Lung (tissue), 12 donors: ENCODE data around the gene PTPRN2. TPM values are rescaled to one million over a fixed set of nuclear protein-coding genes. Genes with fewer than 3 reads are reported as not detected.

Experiments used
- ATAC-seq: fragments of 200-7000 bp; cut with Tn5 transposase; one replicate; pipeline ENCODE4 v1.9.1; 2020; ENCODE audit warnings: moderate number of reproducible peaks; ENCODE audit not compliant: insufficient read depth, low FRiP score
- DNase-seq, 3 donors: peaks; one replicate each; pipeline ENCODE4 v3.0.0-alpha.2; 2013 to 2017
- H3K27ac ChIP-seq, 2 donors: one replicate each; pipeline ENCODE4 v1.5.1; 2013; ENCODE audit warnings: mild to moderate bottlenecking in 2 of 2, moderate library complexity in 2 of 2, control low read depth in 1 of 2, inconsistent platforms in 1 of 2, low read depth in 1 of 2, low read length in 1 of 2
- H3K27me3 ChIP-seq, 3 donors: one replicate each; pipeline ENCODE4 v1.5.1; 2013; ENCODE audit warnings: low read length in 2 of 3; ENCODE audit not compliant: control insufficient read depth in 3 of 3, insufficient read depth in 3 of 3
- H3K36me3 ChIP-seq, 4 donors: one replicate each; pipeline ENCODE4 v1.5.1; 2013; ENCODE audit warnings: low read length in 4 of 4, mild to moderate bottlenecking in 1 of 4, moderate library complexity in 1 of 4; ENCODE audit not compliant: control insufficient read depth in 4 of 4, insufficient read depth in 4 of 4
- H3K4me1 ChIP-seq, 5 donors: one replicate each; pipeline ENCODE4 v1.5.1; 2013; ENCODE audit warnings: low read length in 5 of 5, mild to moderate bottlenecking in 2 of 5, moderate library complexity in 1 of 5; ENCODE audit not compliant: control insufficient read depth in 5 of 5, insufficient read depth in 5 of 5
- H3K4me3 ChIP-seq: one replicate; pipeline ENCODE4 v1.5.1; 2013; ENCODE audit warnings: mild to moderate bottlenecking, control low read depth, moderate library complexity
- H3K9ac ChIP-seq, 2 donors: one replicate each; pipeline ENCODE4 v1.5.1; 2013; ENCODE audit warnings: low read length in 2 of 2, control low read depth in 1 of 2; ENCODE audit not compliant: insufficient read depth in 1 of 2
- H3K9me3 ChIP-seq, 4 donors: one replicate each; pipeline ENCODE4 v1.5.1; 2013; ENCODE audit warnings: low read length in 3 of 4, mild to moderate bottlenecking in 1 of 4, moderate library complexity in 1 of 4; ENCODE audit not compliant: control insufficient read depth in 4 of 4, insufficient read depth in 3 of 4
- WGBS, 2 donors: extraction: QIAGEN DNeasy Blood & Tissue Kit; methylation state at CpG; one replicate each; pipeline ENCODE4 v1.1.7; 2013; 5-methylcytosine and 5-hydroxymethylcytosine counted together
- polyA plus RNA-seq, 2 donors: library from polyadenylated mRNA; stranded (reverse); fragments of 200-250 nt; gene quantifications; one replicate each; pipeline ENCODE4 v1.2.1, GENCODE V29; 2013
- total RNA-seq, 2 donors: library from RNA; depleted of rRNA in 1 of 2; stranded (reverse); fragments of >200 nt in 1 of 2; gene quantifications; one replicate each; pipeline ENCODE4 v1.2.1, GENCODE V29; 2014 to 2021
- TF ChIP-seq, protein P1 (sequence below): IDR thresholded peaks from 2 replicates; pipeline ENCODE4 v1.5.1; 2012; ENCODE audit warnings: mild to moderate bottlenecking; ENCODE audit errors: control extremely low read depth, extremely low read depth
- donor health status: control.
- donor health status: control.
- donor health status: Bipolar disorder and iron deficiency.
- donor health status: healthy.
- donor health status: DM: yes; HTN: yes; CAD: no.

The PTPRN2 gene
- total and polyA plus RNA-seq, 4 donors = 2.1 to 7.4 (median 4.4) TPM

DNA sequence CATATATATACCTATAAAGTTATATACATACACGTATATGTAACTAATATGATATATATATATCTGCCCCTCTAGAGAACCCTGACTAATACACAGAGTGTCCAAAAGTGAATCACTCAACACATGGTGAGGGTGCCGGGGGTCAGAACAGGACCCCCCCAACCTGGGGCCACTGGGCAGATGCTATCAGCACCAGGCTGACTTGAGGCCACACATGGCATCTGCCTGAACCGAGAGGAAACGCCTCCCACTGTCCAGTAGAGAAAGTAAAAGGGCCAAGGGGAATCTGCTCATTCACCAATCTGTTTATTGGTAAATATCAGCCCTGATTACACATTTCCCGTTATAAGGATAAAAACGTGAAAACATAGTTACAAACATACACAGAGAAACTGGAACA, 218.3 kb downstream of the PTPRN2 start:
- Histone ChIP-seq H3K9me3 (peaks cover 0 to 4% (median 0%) of the 10 kb centered on the region in 4 donors), H3K9ac (no peak overlapping the region), H3K4me3 (no peak overlapping the region), H3K27ac (no peak overlapping the region), H3K4me1 (no peaks in the 10 kb centered on the region), H3K36me3 (no peaks in the 10 kb centered on the region), H3K27me3 (no peaks in the 10 kb centered on the region)
- WGBS, 2 donors = 87 to 92% methylated on average over 6 of the region's 6 CpGs
- no peak for ATAC-seq
- TF ChIP-seq, protein P1, sequence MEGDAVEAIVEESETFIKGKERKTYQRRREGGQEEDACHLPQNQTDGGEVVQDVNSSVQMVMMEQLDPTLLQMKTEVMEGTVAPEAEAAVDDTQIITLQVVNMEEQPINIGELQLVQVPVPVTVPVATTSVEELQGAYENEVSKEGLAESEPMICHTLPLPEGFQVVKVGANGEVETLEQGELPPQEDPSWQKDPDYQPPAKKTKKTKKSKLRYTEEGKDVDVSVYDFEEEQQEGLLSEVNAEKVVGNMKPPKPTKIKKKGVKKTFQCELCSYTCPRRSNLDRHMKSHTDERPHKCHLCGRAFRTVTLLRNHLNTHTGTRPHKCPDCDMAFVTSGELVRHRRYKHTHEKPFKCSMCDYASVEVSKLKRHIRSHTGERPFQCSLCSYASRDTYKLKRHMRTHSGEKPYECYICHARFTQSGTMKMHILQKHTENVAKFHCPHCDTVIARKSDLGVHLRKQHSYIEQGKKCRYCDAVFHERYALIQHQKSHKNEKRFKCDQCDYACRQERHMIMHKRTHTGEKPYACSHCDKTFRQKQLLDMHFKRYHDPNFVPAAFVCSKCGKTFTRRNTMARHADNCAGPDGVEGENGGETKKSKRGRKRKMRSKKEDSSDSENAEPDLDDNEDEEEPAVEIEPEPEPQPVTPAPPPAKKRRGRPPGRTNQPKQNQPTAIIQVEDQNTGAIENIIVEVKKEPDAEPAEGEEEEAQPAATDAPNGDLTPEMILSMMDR = no peak
- DNase-seq = no peak

DNA sequence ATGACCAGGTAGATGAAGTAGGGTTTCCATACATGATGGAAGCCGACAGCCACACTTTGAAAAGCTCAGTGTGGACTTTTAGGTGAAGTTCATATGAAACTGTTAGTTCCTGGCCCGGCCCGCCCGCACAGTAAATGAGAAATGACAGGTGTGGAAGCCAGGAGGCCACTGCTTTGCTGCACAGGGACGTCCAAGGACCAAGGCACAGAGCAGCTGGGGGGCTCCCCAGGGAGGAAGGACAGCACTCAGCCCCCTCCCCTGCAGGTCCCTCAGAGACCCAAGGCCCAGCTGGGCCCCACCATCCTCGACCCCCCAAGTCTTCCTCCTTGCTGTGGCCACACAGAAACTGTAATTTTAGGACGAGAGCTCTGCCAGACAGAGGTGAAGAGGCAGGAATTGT, 219.2 kb downstream of the PTPRN2 start:
- 60 to 63% methylated on average over 7 of the region's 7 CpGs for WGBS, 2 donors
- peaks cover 0 to 4% (median 0%) of the 10 kb centered on the region in 4 donors for H3K9me3 ChIP-seq
- TF ChIP-seq, protein P1 = no peak
- H3K27me3 ChIP-seq = no peaks in the 10 kb centered on the region
- no peaks in the 10 kb centered on the region for H3K36me3 ChIP-seq
- H3K9ac ChIP-seq = no peak overlapping the region
- no peak overlapping the region for H3K4me3 ChIP-seq
- no peak for ATAC-seq
- DNase-seq = no peak
- H3K27ac ChIP-seq = no peak overlapping the region
- no peaks in the 10 kb centered on the region for H3K4me1 ChIP-seq

- H3K27ac ChIP-seq = no peak overlapping the region
- no peak overlapping the region for H3K4me3 ChIP-seq
- no peak overlapping the region for H3K9ac ChIP-seq
- peaks cover 0 to 4% (median 0%) of the 10 kb centered on the region in 4 donors for H3K9me3 ChIP-seq
- TF ChIP-seq, protein P1 = no peak
- H3K27me3 ChIP-seq = no peaks in the 10 kb centered on the region
- WGBS, 2 donors = 60 to 74% methylated on average over 3 of the region's 3 CpGs
- H3K4me1 ChIP-seq = no peaks in the 10 kb centered on the region
- no peak for DNase-seq
- ATAC-seq = no peak
- H3K36me3 ChIP-seq = no peaks in the 10 kb centered on the region
Observed at GRCh38 chr7:158367634-158367982, 220.0 kb downstream of the PTPRN2 start.

- no peaks in the 10 kb centered on the region for H3K27me3 ChIP-seq
- H3K4me1 ChIP-seq = no peaks in the 10 kb centered on the region
- no peak overlapping the region for H3K4me3 ChIP-seq
- DNase-seq (no peak), ATAC-seq (no peak)
- H3K36me3 ChIP-seq = no peaks in the 10 kb centered on the region
- H3K27ac ChIP-seq = no peak overlapping the region
- TF ChIP-seq, protein P1 = no peak
- H3K9ac ChIP-seq = no peak overlapping the region
- WGBS, 2 donors = 83 to 87% methylated on average over 19 of the region's 19 CpGs
- peaks cover 0 to 4% (median 0%) of the 10 kb centered on the region in 4 donors for H3K9me3 ChIP-seq
Observed at GRCh38 chr7:158366916-158367633, 220.5 kb downstream of the PTPRN2 start.
